ENCODE data around the gene PLD3. TPM values are rescaled to one million over a fixed set of nuclear protein-coding genes. Genes with fewer than 3 reads are reported as not detected.

PLD3 gene
- total RNA-seq, 1 experiment from 2014 or later, result 146 TPM

- Histone ChIP-seq H3F3A (ENCODE audit: insufficient read depth, low read depth) (peaks cover 4% of the 10 kb centered on the region; the same call in 1 of the 2 replicates), H3K27me3 (ENCODE audit: insufficient read depth, low read depth) (no peaks in the 10 kb centered on the region), H3K4me1 (replicated peaks; ENCODE audit: insufficient read depth) (no peaks in the 10 kb centered on the region), H3K9me2 (ENCODE audit: insufficient read depth) (no peaks in the 10 kb centered on the region), H4K20me1 (ENCODE audit: insufficient read depth) (no peaks in the 10 kb centered on the region), H3K36me3 (ENCODE audit: low read depth) (no peaks in the 10 kb centered on the region), H3K79me2 (ENCODE audit: low read depth) (no peaks in the 10 kb centered on the region), H3K4me3 (no peak overlapping the region), H3K27ac (no peak overlapping the region), H3K4me2 (no peak overlapping the region), H2AFZ (no peak overlapping the region), H3K9me3 (ENCODE audit: insufficient read depth, low read depth) (no peaks in the 10 kb centered on the region)
- ChIA-PET POLR2A (ENCODE audit: unreplicated experiment) (no interaction called here), CTCF (interaction anchor here (0.6 kb wide), 2 partner anchors 12 to 333 kb away, joined by 3 to 7 read pairs; no protein-coding TSS in a partner anchor)
- BruUV-seq (replicated peaks), result no TSS peak
- no peak for DNase-seq
- TF ChIP-seq CTCF (conservative IDR thresholded peaks at IDR 0.05) (no peak), EZH2 (IDR thresholded peaks at IDR 0.05; ENCODE audit: low read depth) (no peak)
- intact Hi-C loops (cut with micrococcal nuclease; ENCODE audit: unreplicated experiment), result loop anchor here (10.0 kb wide), 1 partner anchor 158 kb away; no protein-coding TSS in a partner anchor
Measured at GRCh38 chr19:40302224-40303011, 46.1 kb upstream of the PLD3 start.

- no peaks in the 10 kb centered on the region for H4K20me1 ChIP-seq (ENCODE audit: insufficient read depth)
- DNase-seq, result no peak
- H3K4me3 ChIP-seq, result no peak overlapping the region
- H2AFZ ChIP-seq, result no peak overlapping the region
- intact Hi-C loops (cut with micrococcal nuclease; ENCODE audit: unreplicated experiment), result loop anchor here (2.0 to 10.0 kb wide), 2 partner anchors 159 to 295 kb away; no protein-coding TSS in a partner anchor
- CTCF ChIA-PET, result interaction anchor here (0.6 kb wide), 2 partner anchors 24 to 195 kb away, joined by 6 to 9 read pairs; no protein-coding TSS in a partner anchor
- H3K4me2 ChIP-seq, result no peak overlapping the region
- H3K4me1 ChIP-seq (replicated peaks; ENCODE audit: insufficient read depth), result no peaks in the 10 kb centered on the region
- H3K27ac ChIP-seq, result no peak overlapping the region
- no TSS peak for BruUV-seq (replicated peaks)
- no peaks in the 10 kb centered on the region; the same call in 1 of the 2 replicates for H3F3A ChIP-seq (ENCODE audit: insufficient read depth, low read depth)
- H3K79me2 ChIP-seq (ENCODE audit: low read depth), result no peaks in the 10 kb centered on the region
- no peaks in the 10 kb centered on the region for H3K27me3 ChIP-seq (ENCODE audit: insufficient read depth, low read depth)
- H3K9me3 ChIP-seq (ENCODE audit: insufficient read depth, low read depth), result no peaks in the 10 kb centered on the region
- H3K36me3 ChIP-seq (ENCODE audit: low read depth), result no peaks in the 10 kb centered on the region
- H3K9me2 ChIP-seq (ENCODE audit: insufficient read depth), result no peaks in the 10 kb centered on the region
- no peak for TF ChIP-seq CTCF (conservative IDR thresholded peaks at IDR 0.05)
- TF ChIP-seq EZH2 (IDR thresholded peaks at IDR 0.05; ENCODE audit: low read depth), result no peak
- POLR2A ChIA-PET (ENCODE audit: unreplicated experiment), result no interaction called here
Measured at GRCh38 chr19:40303765-40304164, 44.7 kb upstream of the PLD3 start.

GRCh38 chr19:40304306-40304705, 44.2 kb upstream of the PLD3 start:
- Histone ChIP-seq H3K4me3 (no peak overlapping the region), H4K20me1 (ENCODE audit: insufficient read depth) (no peaks in the 10 kb centered on the region), H3K36me3 (ENCODE audit: low read depth) (no peaks in the 10 kb centered on the region), H3K27me3 (ENCODE audit: insufficient read depth, low read depth) (no peaks in the 10 kb centered on the region), H2AFZ (no peak overlapping the region), H3K4me2 (no peak overlapping the region), H3K9me3 (ENCODE audit: insufficient read depth, low read depth) (no peaks in the 10 kb centered on the region), H3F3A (ENCODE audit: insufficient read depth, low read depth) (no peaks in the 10 kb centered on the region; the same call in 1 of the 2 replicates), H3K79me2 (ENCODE audit: low read depth) (no peaks in the 10 kb centered on the region), H3K27ac (no peak overlapping the region), H3K4me1 (replicated peaks; ENCODE audit: insufficient read depth) (no peaks in the 10 kb centered on the region), H3K9me2 (ENCODE audit: insufficient read depth) (no peaks in the 10 kb centered on the region)
- TF ChIP-seq EZH2 (IDR thresholded peaks at IDR 0.05; ENCODE audit: low read depth), result no peak
- TF ChIP-seq CTCF (conservative IDR thresholded peaks at IDR 0.05), result no peak
- CTCF ChIA-PET, result interaction anchor here (0.6 to 1.4 kb wide), 3 partner anchors 25 to 299 kb away, joined by 6 to 13 read pairs (median 9); no protein-coding TSS in a partner anchor
- intact Hi-C loops (cut with micrococcal nuclease; ENCODE audit: unreplicated experiment), result loop anchor here (2.0 to 10.0 kb wide), 2 partner anchors 160 to 294 kb away; no protein-coding TSS in a partner anchor
- DNase-seq, result no peak
- no TSS peak for BruUV-seq (replicated peaks)
- POLR2A ChIA-PET (ENCODE audit: unreplicated experiment), result no interaction called here

Measured in PC-9 (cell line).